Medulla oblongata (tissue), 1 donor: ENCODE data around the gene PHC1.
"Not testable (repeated sequence)": the region's sequence is repeated elsewhere in the genome, so short reads cannot be mapped to it uniquely, and the experiment has no call there.

ENCODE experiments used
- DNase-seq: peaks from one replicate; pipeline ENCODE4 v3.0.0-alpha.2; 2015; ENCODE audit errors: extremely low spot score

PHC1 gene

GRCh38 chr12:8909752-8910151 is 4.6 kb upstream of the PHC1 start:
- no peak for DNase-seq

- DNase-seq = no peak
Observed at GRCh38 chr12:8911606-8912268, 2.6 kb upstream of the PHC1 start.

- DNase-seq = no peak
Observed at GRCh38 chr12:8912914-8913313, 1.4 kb upstream of the PHC1 start.

GRCh38 chr12:8913702-8914032 is 642 bp upstream of the PHC1 start:
- no peak for DNase-seq

- DNase-seq = peak; percentile 31
Observed at GRCh38 chr12:8914716-8915526, 612 bp downstream of the PHC1 start.

GRCh38 chr12:8916154-8916553 is 1.8 kb downstream of the PHC1 start:
- DNase-seq = no peak

- no peak for DNase-seq
Observed at GRCh38 chr12:8917031-8917430, 2.7 kb downstream of the PHC1 start.

GRCh38 chr12:8917751-8918150 is 3.4 kb downstream of the PHC1 start:
- DNase-seq = no peak

- DNase-seq = not testable (repeated sequence)
Observed at GRCh38 chr12:8919643-8920042, 5.3 kb downstream of the PHC1 start.

GRCh38 chr12:8922544-8922943 is 8.2 kb downstream of the PHC1 start:
- DNase-seq = no peak

- not testable (repeated sequence) for DNase-seq
Observed at GRCh38 chr12:8930655-8931323, 16.5 kb downstream of the PHC1 start.

GRCh38 chr12:8932464-8932863 is 18.2 kb downstream of the PHC1 start:
- DNase-seq = not testable (repeated sequence)

- not testable (repeated sequence) for DNase-seq
Observed at GRCh38 chr12:8934080-8934479, 19.8 kb downstream of the PHC1 start.

GRCh38 chr12:8936735-8937134 is 22.4 kb downstream of the PHC1 start:
- DNase-seq = no peak

GRCh38 chr12:8937842-8938442 is 23.6 kb downstream of the PHC1 start:
- DNase-seq = not testable (repeated sequence)

GRCh38 chr12:8941691-8942478 is 27.6 kb downstream of the PHC1 start:
- DNase-seq = no peak

- DNase-seq = no peak
Observed at GRCh38 chr12:8943565-8944186, 29.4 kb downstream of the PHC1 start.

- no peak for DNase-seq
Observed at GRCh38 chr12:8946733-8947132, 32.4 kb downstream of the PHC1 start.

- DNase-seq = no peak
Observed at GRCh38 chr12:8947737-8948136, 33.4 kb downstream of the PHC1 start.

- DNase-seq = peak; percentile 43
Observed at GRCh38 chr12:8948701-8949341, 34.5 kb downstream of the PHC1 start.
